HCT116 (cell line): ENCODE results near the gene CDH23. TPM values are rescaled to one million over a fixed set of nuclear protein-coding genes. Genes with fewer than 3 reads are reported as not detected.

Experiments used
- ATAC-seq: fragments of 200-7000 bp; cut with Tn5 transposase; 2 replicates; pipeline ENCODE4 v1.9.1; 2020; ENCODE audit warnings: mild to moderate bottlenecking, moderate library complexity
- BruUV-seq: library from RNA; stranded (reverse); fragments of 400-500 nt; replicated peaks from 2 replicates; lab custom pipeline; 2021; lab: Mats Ljungman, UMichigan
- CTCF ChIA-PET: fragments of 300-600 bp; sonication (Branson Sonifier 250); formaldehyde crosslinking; loops from one replicate; lab custom pipeline; 2021; ENCODE audit warnings: antibody characterized with exemption; lab: Charles Lee
- POLR2A ChIA-PET: fragments of 300-600, 350-600 bp; sonication (Branson Sonifier 250); formaldehyde crosslinking; loops from one replicate; lab custom pipeline; 2021; ENCODE audit warnings: antibody characterized with exemption; lab: Charles Lee
- RAD21 ChIA-PET, 2 experiments: fragments of 300-600 bp; sonication (Branson Sonifier 250); formaldehyde crosslinking; loops; one replicate each; lab custom pipeline; 2023; ENCODE audit warnings: low total read pairs in 2 of 2; ENCODE audit not compliant: uncharacterized antibody in 2 of 2, unreplicated experiment in 2 of 2, low non-redundant PET in 1 of 2; lab: Charles Lee
- DNase-seq: peaks from one replicate; pipeline ENCODE4 v3.0.0-alpha.2; 2010; ENCODE audit warnings: low read depth, low spot score
- H2AFZ ChIP-seq: fragments of 200-600 bp; shearing (Covaris generic), sonication (generic); 2 replicates; pipeline ENCODE4 v1.6.1; 2017; ENCODE audit warnings: low read depth, mixed run types, mixed read lengths, antibody characterized with exemption, low read length; ENCODE audit not compliant: poor library complexity, severe bottlenecking
- H3K27ac ChIP-seq: 2 replicates; pipeline ENCODE4 v1.5.1; 2012; ENCODE audit warnings: low read depth, low read length
- H3K27me3 ChIP-seq: fragments of 200-600 bp; sonication (generic); 2 replicates; pipeline ENCODE4 v1.6.1; 2016; ENCODE audit warnings: mixed run types, low read length, mixed read lengths; ENCODE audit not compliant: insufficient read depth
- H3K36me3 ChIP-seq, 2 experiments: fragments of 200-500 bp in 1 of 2; fragments of 200-600 bp in 1 of 2; sonication (Bioruptor generic) in 1 of 2; sonication (generic) in 1 of 2; 2 replicates each; pipeline versions ENCODE4 v1.5.1 to v1.6.1; 2014 to 2016; ENCODE audit warnings: low read length in 2 of 2, inconsistent platforms in 1 of 2, mixed read lengths in 1 of 2, mixed run types in 1 of 2; ENCODE audit not compliant: insufficient read depth in 2 of 2, control insufficient read depth in 1 of 2
- H3K4me1 ChIP-seq, 2 experiments: fragments of 200-600 bp in 1 of 2; sonication (generic) in 1 of 2; 2 replicates each; pipeline versions ENCODE4 v1.5.1 to v1.6.1; 2012 to 2017; ENCODE audit warnings: low read length in 2 of 2, inconsistent platforms in 1 of 2, mild to moderate bottlenecking in 1 of 2, mixed read lengths in 1 of 2, mixed run types in 1 of 2, moderate library complexity in 1 of 2; ENCODE audit not compliant: insufficient read depth in 2 of 2, control insufficient read depth in 1 of 2
- H3K4me2 ChIP-seq: fragments of 200-600 bp; sonication (generic); 2 replicates; pipeline ENCODE4 v1.6.1; 2017; ENCODE audit warnings: mixed run types, low read length, mixed read lengths
- H3K4me3 ChIP-seq, 2 experiments: fragments of 200-600 bp in 1 of 2; sonication (generic) in 1 of 2; replicated peaks in 1 of 2; 2 replicates each; pipeline ENCODE4 v1.5.1; 2011 to 2016; ENCODE audit warnings: low read length in 2 of 2, control low read depth in 1 of 2, low read depth in 1 of 2, mild to moderate bottlenecking in 1 of 2, mixed read lengths in 1 of 2, mixed run types in 1 of 2
- H3K79me2 ChIP-seq: fragments of 200-600 bp; sonication (generic); 2 replicates; pipeline ENCODE4 v1.6.1; 2017; ENCODE audit warnings: mild to moderate bottlenecking, mixed run types, low read length, moderate library complexity, mixed read lengths; ENCODE audit not compliant: insufficient read depth
- H3K9ac ChIP-seq: fragments of 200-600 bp; sonication (generic); 2 replicates; pipeline ENCODE4 v1.6.1; 2016; ENCODE audit warnings: low read length, mixed read lengths
- H3K9me2 ChIP-seq: fragments of 200-600 bp; sonication (generic), shearing (Covaris generic); 2 replicates; pipeline ENCODE4 v1.6.1; 2017; ENCODE audit warnings: mixed run types, mild to moderate bottlenecking, moderate library complexity; ENCODE audit not compliant: insufficient read depth
- H3K9me3 ChIP-seq, 2 experiments: fragments of 200-500 bp in 1 of 2; fragments of 200-600 bp in 1 of 2; sonication (Bioruptor generic) in 1 of 2; sonication (generic) in 1 of 2; 2 replicates each; pipeline ENCODE4 v1.6.1; 2014 to 2017; ENCODE audit warnings: low read length in 2 of 2, mixed read lengths in 2 of 2, inconsistent platforms in 1 of 2, low read depth in 1 of 2, mild to moderate bottlenecking in 1 of 2, mixed run types in 1 of 2, moderate library complexity in 1 of 2; ENCODE audit not compliant: control insufficient read depth in 1 of 2, insufficient read depth in 1 of 2
- H4K20me1 ChIP-seq: fragments of 200-600 bp; sonication (generic), shearing (Covaris generic); 2 replicates; pipeline ENCODE4 v1.6.1; 2017; ENCODE audit warnings: mixed run types, mild to moderate bottlenecking, moderate library complexity; ENCODE audit not compliant: insufficient read depth
- CBX3 ChIP-seq: IDR thresholded peaks from 2 replicates; pipeline ENCODE4 v1.6.1; 2012; ENCODE audit warnings: low read depth
- CEBPB ChIP-seq: IDR thresholded peaks from 2 replicates; pipeline ENCODE4 v1.6.1; 2012; ENCODE audit warnings: low read depth
- ELF1 ChIP-seq: IDR thresholded peaks from 2 replicates; pipeline ENCODE4 v1.6.1; 2012; ENCODE audit warnings: low read depth, borderline replicate concordance
- FOSL1 ChIP-seq: IDR thresholded peaks from 2 replicates; pipeline ENCODE4 v1.6.1; 2012; ENCODE audit warnings: low read depth
- POLR2A ChIP-seq: IDR thresholded peaks from 2 replicates; pipeline ENCODE4 v1.7.0; 2011; ENCODE audit warnings: borderline replicate concordance; ENCODE audit not compliant: insufficient read depth, insufficient read length; ENCODE audit errors: extremely low read depth
- RAD21 ChIP-seq: IDR thresholded peaks from 2 replicates; pipeline ENCODE4 v1.6.1; 2012; ENCODE audit warnings: low read depth, mild to moderate bottlenecking
- SIN3A ChIP-seq: IDR thresholded peaks from 2 replicates; pipeline ENCODE4 v1.6.1; 2012; ENCODE audit warnings: low read depth
- SP1 ChIP-seq: IDR thresholded peaks from 2 replicates; pipeline ENCODE4 v1.6.1; 2012; ENCODE audit warnings: low read depth
- YY1 ChIP-seq: IDR thresholded peaks from 2 replicates; pipeline ENCODE4 v1.6.1; 2011; ENCODE audit warnings: low read length, low read depth, moderate library complexity, mild to moderate bottlenecking; ENCODE audit not compliant: insufficient replicate concordance; ENCODE audit errors: extremely low read depth
- ZFX ChIP-seq: fragments of 450-650 bp; IDR thresholded peaks from 2 replicates; pipeline ENCODE4 v1.6.1; 2017
- intact Hi-C: fragments of 100-400 bp; cut with micrococcal nuclease; formaldehyde crosslinking; loops from 2 replicates; pipeline ENCODE4 v1.10.0; 2022
- total RNA-seq: library from RNA; stranded (reverse); gene quantifications from one replicate; pipeline ENCODE4 v1.2.1, GENCODE V29; 2021; ENCODE audit not compliant: unreplicated experiment
- TF ChIP-seq, protein P1 (sequence below): IDR thresholded peaks from 2 replicates; pipeline ENCODE4 v1.6.1; 2012
- TF ChIP-seq, protein P2 (sequence below), 3 experiments: fragments of 200-600 bp in 1 of 3; sonication (generic) in 1 of 3; IDR thresholded peaks in 2 of 3; conservative IDR thresholded peaks in 1 of 3; 2 replicates each; pipeline ENCODE4 v1.5.1; 2012 to 2017; ENCODE audit warnings: low read depth in 2 of 3, low read length in 2 of 3, antibody characterized with exemption in 1 of 3, borderline replicate concordance in 1 of 3, control low read depth in 1 of 3, mild to moderate bottlenecking in 1 of 3, mixed read lengths in 1 of 3, mixed run types in 1 of 3, moderate library complexity in 1 of 3; ENCODE audit not compliant: insufficient read depth in 1 of 3

CDH23 gene
- total RNA-seq, 1 experiment from 2014 or later, result not detected

DNA sequence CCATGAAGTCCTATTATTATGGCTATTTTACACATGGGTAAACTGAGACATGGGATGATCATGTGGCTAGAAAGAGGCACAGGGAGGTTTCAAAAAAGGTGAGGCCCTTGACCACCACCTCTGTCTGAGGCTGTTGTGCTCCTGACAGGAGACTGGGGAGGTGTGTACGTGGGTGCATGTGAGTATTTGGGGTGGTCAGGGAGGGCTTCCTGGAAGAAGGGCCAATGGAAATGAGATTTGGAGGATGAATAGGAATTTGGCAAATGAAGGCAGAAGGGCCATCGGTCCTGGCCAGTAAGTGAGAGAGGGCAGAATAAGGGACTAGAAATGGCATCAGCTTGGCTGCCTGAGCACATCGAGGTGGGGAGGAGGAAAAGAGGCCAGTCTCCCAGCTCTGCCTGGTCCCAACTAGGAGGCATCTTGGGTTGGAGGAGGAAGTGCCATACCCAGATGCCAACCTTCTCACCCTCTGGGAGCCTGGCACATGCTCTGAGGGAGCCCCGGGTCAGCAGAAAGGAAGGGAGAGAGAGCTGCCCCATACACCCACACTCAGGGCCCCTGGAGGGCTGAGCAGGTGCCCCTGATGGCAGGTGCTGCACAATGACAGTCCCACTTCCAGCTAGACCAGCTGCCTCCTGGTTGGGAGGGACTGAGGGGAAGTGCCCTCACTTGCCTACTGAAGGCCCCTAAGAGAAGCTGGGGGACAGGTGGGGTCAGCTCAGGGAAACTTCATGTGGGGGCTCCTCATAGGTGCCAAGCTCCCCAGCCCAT, 47.7 kb downstream of the CDH23 start:
- H4K20me1 ChIP-seq, result no peaks in the 10 kb centered on the region
- H3K4me2 ChIP-seq, result no peak overlapping the region
- BruUV-seq, result no TSS peak
- ChIA-PET POLR2A (no interaction called here), CTCF (no interaction called here), RAD21 (no interaction called here)
- intact Hi-C loops, result no loop called here
- no peaks in the 10 kb centered on the region for H3K4me1 ChIP-seq
- H3K9me2 ChIP-seq, result no peaks in the 10 kb centered on the region
- H3K79me2 ChIP-seq, result no peaks in the 10 kb centered on the region
- H3K4me3 ChIP-seq, result no peak overlapping the region
- DNase-seq, result no peak
- no peaks in the 10 kb centered on the region for H3K9me3 ChIP-seq
- no peaks in the 10 kb centered on the region for H3K27me3 ChIP-seq
- no peak for TF ChIP-seq SP1
- TF ChIP-seq, all 23 proteins: peak for 0
- H2AFZ ChIP-seq, result no peak overlapping the region
- no peaks in the 10 kb centered on the region for H3K36me3 ChIP-seq
- no peak overlapping the region for H3K9ac ChIP-seq
- ATAC-seq, result no peak
- H3K27ac ChIP-seq, result no peak overlapping the region

DNA sequence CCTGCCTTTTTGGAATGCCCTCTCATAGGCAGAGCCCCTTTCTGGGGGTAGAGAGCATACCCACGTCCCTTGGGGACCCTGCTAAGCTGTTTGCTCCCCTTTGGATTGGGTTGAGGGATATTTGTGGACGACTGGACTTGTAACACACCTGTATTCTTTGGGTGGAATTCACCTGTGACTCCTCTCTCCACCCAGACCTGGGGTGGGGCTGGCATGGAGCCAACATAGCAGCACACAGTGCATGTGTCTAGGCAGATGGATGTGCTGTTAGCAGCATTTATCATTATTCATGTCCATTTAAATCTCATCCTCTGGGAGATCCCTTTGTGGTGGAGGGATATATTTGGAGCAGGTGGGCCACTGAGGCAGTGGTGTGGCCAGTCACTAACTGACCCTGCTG, 51.0 kb downstream of the CDH23 start:
- no peak for ATAC-seq
- POLR2A ChIA-PET, result no interaction called here

More for the DNA sequence above, 51.0 kb downstream of the CDH23 start:
- no peak overlapping the region for H3K4me3 ChIP-seq
- no peaks in the 10 kb centered on the region for H3K36me3 ChIP-seq
- no TSS peak for BruUV-seq
- H3K4me2 ChIP-seq, result no peak overlapping the region
- no peaks in the 10 kb centered on the region for H4K20me1 ChIP-seq
- H3K9ac ChIP-seq, result no peak overlapping the region
- no peak overlapping the region for H2AFZ ChIP-seq
- ChIA-PET CTCF (no interaction called here), RAD21 (no interaction called here)
- no peaks in the 10 kb centered on the region for H3K9me2 ChIP-seq
- no peaks in the 10 kb centered on the region for H3K4me1 ChIP-seq
- no peak for DNase-seq
- H3K79me2 ChIP-seq, result no peaks in the 10 kb centered on the region
- no peaks in the 10 kb centered on the region for H3K9me3 ChIP-seq
- no peaks in the 10 kb centered on the region for H3K27me3 ChIP-seq
- intact Hi-C loops, result no loop called here
- H3K27ac ChIP-seq, result no peak overlapping the region
- TF ChIP-seq ZFX (no peak), CEBPB (no peak), RAD21 (no peak), YY1 (no peak), FOSL1 (no peak), SP1 (no peak), ELF1 (no peak), POLR2A (no peak), SIN3A (no peak), CBX3 (no peak)
- TF ChIP-seq, protein P1, sequence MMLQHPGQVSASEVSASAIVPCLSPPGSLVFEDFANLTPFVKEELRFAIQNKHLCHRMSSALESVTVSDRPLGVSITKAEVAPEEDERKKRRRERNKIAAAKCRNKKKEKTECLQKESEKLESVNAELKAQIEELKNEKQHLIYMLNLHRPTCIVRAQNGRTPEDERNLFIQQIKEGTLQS, result no peak
- TF ChIP-seq, protein P2, sequence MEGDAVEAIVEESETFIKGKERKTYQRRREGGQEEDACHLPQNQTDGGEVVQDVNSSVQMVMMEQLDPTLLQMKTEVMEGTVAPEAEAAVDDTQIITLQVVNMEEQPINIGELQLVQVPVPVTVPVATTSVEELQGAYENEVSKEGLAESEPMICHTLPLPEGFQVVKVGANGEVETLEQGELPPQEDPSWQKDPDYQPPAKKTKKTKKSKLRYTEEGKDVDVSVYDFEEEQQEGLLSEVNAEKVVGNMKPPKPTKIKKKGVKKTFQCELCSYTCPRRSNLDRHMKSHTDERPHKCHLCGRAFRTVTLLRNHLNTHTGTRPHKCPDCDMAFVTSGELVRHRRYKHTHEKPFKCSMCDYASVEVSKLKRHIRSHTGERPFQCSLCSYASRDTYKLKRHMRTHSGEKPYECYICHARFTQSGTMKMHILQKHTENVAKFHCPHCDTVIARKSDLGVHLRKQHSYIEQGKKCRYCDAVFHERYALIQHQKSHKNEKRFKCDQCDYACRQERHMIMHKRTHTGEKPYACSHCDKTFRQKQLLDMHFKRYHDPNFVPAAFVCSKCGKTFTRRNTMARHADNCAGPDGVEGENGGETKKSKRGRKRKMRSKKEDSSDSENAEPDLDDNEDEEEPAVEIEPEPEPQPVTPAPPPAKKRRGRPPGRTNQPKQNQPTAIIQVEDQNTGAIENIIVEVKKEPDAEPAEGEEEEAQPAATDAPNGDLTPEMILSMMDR (IDR thresholded peaks at IDR 0.05 in 2 of 3, conservative IDR thresholded peaks at IDR 0.05 in 1 of 3; ENCODE audit: borderline replicate concordance in 1 of 3, insufficient read depth in 1 of 3, low read depth in 2 of 3, low read length in 2 of 3), result no peak
